Gastrocnemius medialis (tissue), 4 donors: ENCODE data around the gene CMTR2. TPM values are rescaled to one million over a fixed set of nuclear protein-coding genes. Genes with fewer than 3 reads are reported as not detected.
A peak's percentile ranks its signal among the peaks of the same experiment; 100 is the strongest.

ENCODE experiments used
- ATAC-seq, 2 donors: fragments of 150-250 bp; one replicate each; pipeline ENCODE4 v1.9.1; 2016
- DNase-seq, 2 donors: peaks; one replicate each; pipeline ENCODE4 v3.0.0-alpha.2; 2019
- H3K27ac ChIP-seq, 4 donors: fragments of 200-600 bp; sonication (generic); 1 replicate in 1 of 4; 2 replicates in 3 of 4; pipeline ENCODE4 v1.5.1; 2016 to 2018; ENCODE audit warnings: mild to moderate bottlenecking in 2 of 4, moderate library complexity in 1 of 4
- H3K27me3 ChIP-seq, 3 donors: fragments of 200-600 bp; sonication (generic) in 2 of 3; 1 replicate in 1 of 3; 2 replicates in 2 of 3; pipeline versions ENCODE4 v1.5.1 to v1.6.0; 2016 to 2019; ENCODE audit warnings: mild to moderate bottlenecking in 1 of 3, moderate library complexity in 1 of 3
- H3K36me3 ChIP-seq, 2 donors: fragments of 200-600 bp; sonication (generic) in 1 of 2; one replicate each; pipeline ENCODE4 v1.5.1; 2017 to 2018
- H3K4me1 ChIP-seq, 2 donors: fragments of 200-600 bp; sonication (generic) in 1 of 2; one replicate each; pipeline ENCODE4 v1.5.1; 2016 to 2017; ENCODE audit warnings: mild to moderate bottlenecking in 2 of 2
- H3K4me3 ChIP-seq, 4 donors: fragments of 200-600 bp; sonication (generic) in 3 of 4; 1 replicate in 1 of 4; 2 replicates in 3 of 4; pipeline ENCODE4 v1.5.1; 2016 to 2019; ENCODE audit warnings: mild to moderate bottlenecking in 2 of 4
- H3K9me3 ChIP-seq, 3 donors: fragments of 200-600 bp; sonication (generic) in 2 of 3; 1 replicate in 1 of 3; 2 replicates in 2 of 3; pipeline ENCODE4 v1.5.1; 2016 to 2019
- CTCF ChIP-seq, 5 experiments: fragments of 450-650 bp in 3 of 5; fragments of 200-600 bp in 2 of 5; sonication (generic) in 2 of 5; IDR thresholded peaks in 4 of 5; conservative IDR thresholded peaks in 1 of 5; 1 replicate in 4 of 5; 2 replicates in 1 of 5; pipeline ENCODE4 v1.5.1; 2016 to 2019; ENCODE audit warnings: antibody characterized with exemption in 5 of 5, mild to moderate bottlenecking in 3 of 5, moderate library complexity in 3 of 5
- POLR2A ChIP-seq, 2 donors: fragments of 450-650 bp; IDR thresholded peaks; one replicate each; pipeline ENCODE4 v1.6.1; 2017; ENCODE audit warnings: antibody characterized with exemption in 2 of 2, mild to moderate bottlenecking in 2 of 2, moderate library complexity in 2 of 2
- in situ Hi-C, 4 donors: fragments of 200-750 bp; cut with MboI; loops; one replicate each; pipeline versions ENCODE4 v1.15.0 to v1.8.0; 2017; ENCODE audit warnings: low sequenced_read_pairs in 4 of 4
- intact Hi-C: fragments of 100-400 bp; cut with DNase I; formaldehyde crosslinking; loops from one replicate; pipeline ENCODE4 v1.15.1; 2023; ENCODE audit warnings: low total_unique reads
- total RNA-seq, 4 donors: library from RNA; depleted of rRNA; stranded (reverse); fragments of >200 nt; gene quantifications; one replicate each; pipeline versions ENCODE4 v1.1.0 to v1.2.3, GENCODE V29; 2016

Gene CMTR2
- total RNA-seq, 4 donors from 2014 or later = 11.2 to 18.0 (median 12.3) TPM

- in situ Hi-C loops (loop anchor here in 1 of 4 donors (10.0 kb wide), 1 partner anchor 97 kb away; no protein-coding TSS in a partner anchor), intact Hi-C loops (no loop called here)
- no peaks in the 10 kb centered on the region for H3K4me1 ChIP-seq
- H3K9me3 ChIP-seq = no peaks in the 10 kb centered on the region
- no peak overlapping the region for H3K27ac ChIP-seq
- DNase-seq (no peak), ATAC-seq (no peak)
- no peaks in the 10 kb centered on the region for H3K27me3 ChIP-seq
- H3K4me3 ChIP-seq = no peak overlapping the region
- no peaks in the 10 kb centered on the region for H3K36me3 ChIP-seq
- TF ChIP-seq POLR2A (IDR thresholded peaks at IDR 0.05) (no peak), CTCF (IDR thresholded peaks at IDR 0.05 in 4 of 5, conservative IDR thresholded peaks at IDR 0.05 in 1 of 5) (peak; percentile 48 to 62 (median 58))
Measured at GRCh38 chr16:71311553-71312158, 22.5 kb upstream of the CMTR2 start.

DNA sequence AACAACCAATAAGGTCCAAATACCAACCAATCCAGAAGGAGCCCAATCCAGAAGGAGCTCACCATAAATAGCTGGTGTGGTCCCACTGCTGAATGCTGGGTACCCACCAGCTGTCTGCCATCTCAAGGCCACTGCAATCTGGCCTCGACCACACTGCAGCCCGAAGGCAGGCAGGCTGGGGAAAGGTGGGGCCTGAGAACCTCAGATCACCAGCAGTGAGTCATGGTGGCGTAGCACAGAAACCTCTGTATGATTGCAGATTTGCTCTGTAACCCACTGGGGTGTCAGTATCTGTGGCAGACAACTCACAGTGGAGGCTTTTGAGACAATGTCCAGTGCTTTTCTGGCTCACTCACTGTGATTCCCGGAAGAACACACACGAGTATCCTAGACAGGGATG lies 14.7 kb upstream of the CMTR2 start:
- no peak overlapping the region for H3K27ac ChIP-seq
- no peaks in the 10 kb centered on the region for H3K36me3 ChIP-seq
- in situ Hi-C loops (no loop called here), intact Hi-C loops (no loop called here)
- DNase-seq (no peak), ATAC-seq (no peak)
- H3K9me3 ChIP-seq = no peaks in the 10 kb centered on the region
- no peak overlapping the region for H3K4me3 ChIP-seq
- TF ChIP-seq POLR2A (IDR thresholded peaks at IDR 0.05) (no peak), CTCF (IDR thresholded peaks at IDR 0.05 in 4 of 5, conservative IDR thresholded peaks at IDR 0.05 in 1 of 5) (no peak)
- H3K4me1 ChIP-seq = no peaks in the 10 kb centered on the region
- no peaks in the 10 kb centered on the region for H3K27me3 ChIP-seq

DNA sequence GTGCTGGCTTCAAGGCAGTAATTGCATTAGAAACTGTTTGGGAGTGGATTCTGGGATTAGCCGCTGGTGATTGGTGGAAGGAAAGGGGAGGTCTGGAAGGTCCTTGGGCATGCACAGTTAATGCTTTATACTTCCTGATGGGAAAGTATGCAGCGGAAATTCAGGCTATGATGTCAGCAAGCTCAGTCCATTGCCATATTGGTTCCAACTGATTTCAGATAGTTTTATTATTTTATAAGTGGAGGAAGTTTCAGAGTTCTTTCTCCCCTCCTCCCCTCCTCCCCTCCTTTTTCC lies 8.1 kb upstream of the CMTR2 start:
- H3K4me1 ChIP-seq = no peaks in the 10 kb centered on the region
- H3K36me3 ChIP-seq = no peaks in the 10 kb centered on the region
- H3K4me3 ChIP-seq = no peak overlapping the region
- H3K9me3 ChIP-seq = no peaks in the 10 kb centered on the region
- intact Hi-C loops (no loop called here), in situ Hi-C loops (no loop called here)
- TF ChIP-seq CTCF (IDR thresholded peaks at IDR 0.05 in 4 of 5, conservative IDR thresholded peaks at IDR 0.05 in 1 of 5) = no peak
- no peak for TF ChIP-seq POLR2A (IDR thresholded peaks at IDR 0.05)
- no peak for DNase-seq
- ATAC-seq = no peak
- H3K27ac ChIP-seq = no peak overlapping the region
- H3K27me3 ChIP-seq = no peaks in the 10 kb centered on the region

GRCh38 chr16:71296584-71297340 lies 7.6 kb upstream of the CMTR2 start:
- Histone ChIP-seq H3K27me3 (no peaks in the 10 kb centered on the region), H3K27ac (no peak overlapping the region), H3K4me1 (no peaks in the 10 kb centered on the region), H3K9me3 (no peaks in the 10 kb centered on the region), H3K4me3 (no peak overlapping the region), H3K36me3 (no peaks in the 10 kb centered on the region)
- intact Hi-C loops (no loop called here), in situ Hi-C loops (no loop called here)
- TF ChIP-seq POLR2A (IDR thresholded peaks at IDR 0.05) = no peak
- no peak for TF ChIP-seq CTCF (IDR thresholded peaks at IDR 0.05 in 4 of 5, conservative IDR thresholded peaks at IDR 0.05 in 1 of 5)
- ATAC-seq (no peak), DNase-seq (no peak)
